Measurements from ENCODE around the gene CDC42BPB. TPM values are rescaled to one million over a fixed set of nuclear protein-coding genes. Genes with fewer than 3 reads are reported as not detected.
A peak's percentile ranks its signal among the peaks of the same experiment; 100 is the strongest.

CDC42BPB gene
- total RNA-seq, 1 experiment from 2014 or later = 96.9 TPM

DNA sequence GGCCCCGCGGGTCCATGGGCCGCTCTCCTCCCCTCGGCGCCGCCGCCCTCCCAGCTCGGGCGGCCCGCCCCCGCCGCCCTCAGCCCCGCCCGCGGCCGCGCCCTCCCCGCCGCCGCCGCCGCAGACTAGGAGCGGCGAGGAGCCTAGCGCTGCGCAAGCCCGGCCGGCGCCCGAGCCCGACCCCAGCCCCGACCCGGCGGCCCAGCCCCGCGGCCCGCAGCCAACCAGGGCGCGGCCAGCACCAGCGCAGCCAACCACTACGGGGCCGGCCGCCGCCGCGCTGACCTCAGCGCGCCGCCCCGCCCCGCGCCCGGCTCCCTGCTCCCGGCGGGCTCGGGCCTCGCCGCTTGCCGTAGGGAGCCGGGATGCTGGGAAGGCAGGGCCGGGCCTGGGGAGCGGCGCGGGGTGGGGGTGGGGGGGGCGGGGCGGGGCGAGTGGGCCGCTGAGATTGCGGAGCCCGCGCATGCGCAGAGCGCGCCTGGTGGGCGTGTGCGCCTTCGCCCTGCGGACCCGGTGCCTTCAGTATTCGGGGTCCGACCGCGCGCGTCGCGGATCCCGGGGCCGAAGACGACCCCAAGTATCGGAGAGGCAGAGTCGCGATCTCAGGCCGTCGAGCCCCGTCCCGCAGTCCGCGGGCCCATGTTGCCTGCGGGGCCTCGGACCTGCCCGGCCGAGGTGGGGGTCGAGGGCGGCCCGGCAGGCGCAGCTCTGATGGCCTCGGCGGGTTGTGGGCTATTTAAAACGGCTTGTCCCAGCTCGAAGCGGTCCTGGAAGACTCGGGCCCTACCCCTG, at the start of gene CDC42BPB (continued):
- TF ChIP-seq, protein P1, sequence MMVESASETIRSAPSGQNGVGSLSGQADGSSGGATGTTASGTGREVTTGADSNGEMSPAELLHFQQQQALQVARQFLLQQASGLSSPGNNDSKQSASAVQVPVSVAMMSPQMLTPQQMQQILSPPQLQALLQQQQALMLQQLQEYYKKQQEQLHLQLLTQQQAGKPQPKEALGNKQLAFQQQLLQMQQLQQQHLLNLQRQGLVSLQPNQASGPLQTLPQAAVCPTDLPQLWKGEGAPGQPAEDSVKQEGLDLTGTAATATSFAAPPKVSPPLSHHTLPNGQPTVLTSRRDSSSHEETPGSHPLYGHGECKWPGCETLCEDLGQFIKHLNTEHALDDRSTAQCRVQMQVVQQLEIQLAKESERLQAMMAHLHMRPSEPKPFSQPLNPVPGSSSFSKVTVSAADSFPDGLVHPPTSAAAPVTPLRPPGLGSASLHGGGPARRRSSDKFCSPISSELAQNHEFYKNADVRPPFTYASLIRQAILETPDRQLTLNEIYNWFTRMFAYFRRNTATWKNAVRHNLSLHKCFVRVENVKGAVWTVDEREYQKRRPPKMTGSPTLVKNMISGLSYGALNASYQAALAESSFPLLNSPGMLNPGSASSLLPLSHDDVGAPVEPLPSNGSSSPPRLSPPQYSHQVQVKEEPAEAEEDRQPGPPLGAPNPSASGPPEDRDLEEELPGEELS (CRISPR knock-in tag; IDR thresholded peaks at IDR 0.05) = 0 out of 2 replicates have a peak, but pooled peaks have one; percentile 13
- 0 out of 2 replicates have a peak, but pooled peaks have one; percentile 31 for TF ChIP-seq ETV6 (CRISPR knock-in tag; IDR thresholded peaks at IDR 0.05)
- no peak; the same call in 1 of the 2 replicates for TF ChIP-seq MYBL2 (CRISPR knock-in tag; IDR thresholded peaks at IDR 0.05)
- TF ChIP-seq, protein P2, sequence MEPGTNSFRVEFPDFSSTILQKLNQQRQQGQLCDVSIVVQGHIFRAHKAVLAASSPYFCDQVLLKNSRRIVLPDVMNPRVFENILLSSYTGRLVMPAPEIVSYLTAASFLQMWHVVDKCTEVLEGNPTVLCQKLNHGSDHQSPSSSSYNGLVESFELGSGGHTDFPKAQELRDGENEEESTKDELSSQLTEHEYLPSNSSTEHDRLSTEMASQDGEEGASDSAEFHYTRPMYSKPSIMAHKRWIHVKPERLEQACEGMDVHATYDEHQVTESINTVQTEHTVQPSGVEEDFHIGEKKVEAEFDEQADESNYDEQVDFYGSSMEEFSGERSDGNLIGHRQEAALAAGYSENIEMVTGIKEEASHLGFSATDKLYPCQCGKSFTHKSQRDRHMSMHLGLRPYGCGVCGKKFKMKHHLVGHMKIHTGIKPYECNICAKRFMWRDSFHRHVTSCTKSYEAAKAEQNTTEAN (CRISPR knock-in tag; IDR thresholded peaks at IDR 0.05) = no peak
- TF ChIP-seq, protein P3, sequence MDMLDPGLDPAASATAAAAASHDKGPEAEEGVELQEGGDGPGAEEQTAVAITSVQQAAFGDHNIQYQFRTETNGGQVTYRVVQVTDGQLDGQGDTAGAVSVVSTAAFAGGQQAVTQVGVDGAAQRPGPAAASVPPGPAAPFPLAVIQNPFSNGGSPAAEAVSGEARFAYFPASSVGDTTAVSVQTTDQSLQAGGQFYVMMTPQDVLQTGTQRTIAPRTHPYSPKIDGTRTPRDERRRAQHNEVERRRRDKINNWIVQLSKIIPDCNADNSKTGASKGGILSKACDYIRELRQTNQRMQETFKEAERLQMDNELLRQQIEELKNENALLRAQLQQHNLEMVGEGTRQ (CRISPR knock-in tag; IDR thresholded peaks at IDR 0.05) = no peak
- TF ChIP-seq, protein P4, sequence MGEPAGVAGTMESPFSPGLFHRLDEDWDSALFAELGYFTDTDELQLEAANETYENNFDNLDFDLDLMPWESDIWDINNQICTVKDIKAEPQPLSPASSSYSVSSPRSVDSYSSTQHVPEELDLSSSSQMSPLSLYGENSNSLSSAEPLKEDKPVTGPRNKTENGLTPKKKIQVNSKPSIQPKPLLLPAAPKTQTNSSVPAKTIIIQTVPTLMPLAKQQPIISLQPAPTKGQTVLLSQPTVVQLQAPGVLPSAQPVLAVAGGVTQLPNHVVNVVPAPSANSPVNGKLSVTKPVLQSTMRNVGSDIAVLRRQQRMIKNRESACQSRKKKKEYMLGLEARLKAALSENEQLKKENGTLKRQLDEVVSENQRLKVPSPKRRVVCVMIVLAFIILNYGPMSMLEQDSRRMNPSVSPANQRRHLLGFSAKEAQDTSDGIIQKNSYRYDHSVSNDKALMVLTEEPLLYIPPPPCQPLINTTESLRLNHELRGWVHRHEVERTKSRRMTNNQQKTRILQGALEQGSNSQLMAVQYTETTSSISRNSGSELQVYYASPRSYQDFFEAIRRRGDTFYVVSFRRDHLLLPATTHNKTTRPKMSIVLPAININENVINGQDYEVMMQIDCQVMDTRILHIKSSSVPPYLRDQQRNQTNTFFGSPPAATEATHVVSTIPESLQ (CRISPR knock-in tag; IDR thresholded peaks at IDR 0.05) = no peak
- TF ChIP-seq, protein P5, sequence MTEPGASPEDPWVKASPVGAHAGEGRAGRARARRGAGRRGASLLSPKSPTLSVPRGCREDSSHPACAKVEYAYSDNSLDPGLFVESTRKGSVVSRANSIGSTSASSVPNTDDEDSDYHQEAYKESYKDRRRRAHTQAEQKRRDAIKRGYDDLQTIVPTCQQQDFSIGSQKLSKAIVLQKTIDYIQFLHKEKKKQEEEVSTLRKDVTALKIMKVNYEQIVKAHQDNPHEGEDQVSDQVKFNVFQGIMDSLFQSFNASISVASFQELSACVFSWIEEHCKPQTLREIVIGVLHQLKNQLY (CRISPR knock-in tag; IDR thresholded peaks at IDR 0.05) = peak; percentile 78; the same call in 1 of the 2 replicates
- 0 out of 2 replicates have a peak, but pooled peaks have one; percentile 18 for TF ChIP-seq FOXP1 (CRISPR knock-in tag; IDR thresholded peaks at IDR 0.05; ENCODE audit: borderline replicate concordance)
- TF ChIP-seq ATF1 (CRISPR knock-in tag; IDR thresholded peaks at IDR 0.05) = no peak
- no peak for TF ChIP-seq SMAD3 (CRISPR knock-in tag; IDR thresholded peaks at IDR 0.05; ENCODE audit: borderline replicate concordance)
- TF ChIP-seq ELF4 (CRISPR knock-in tag; IDR thresholded peaks at IDR 0.05; ENCODE audit: low read depth) = 0 out of 2 replicates have a peak, but pooled peaks have one; percentile 24
- no peak for TF ChIP-seq ZBTB21 (CRISPR knock-in tag; IDR thresholded peaks at IDR 0.05; ENCODE audit: borderline replicate concordance)
- TF ChIP-seq GABPB1 (CRISPR knock-in tag; IDR thresholded peaks at IDR 0.05) = no peak
- TF ChIP-seq, protein P6, sequence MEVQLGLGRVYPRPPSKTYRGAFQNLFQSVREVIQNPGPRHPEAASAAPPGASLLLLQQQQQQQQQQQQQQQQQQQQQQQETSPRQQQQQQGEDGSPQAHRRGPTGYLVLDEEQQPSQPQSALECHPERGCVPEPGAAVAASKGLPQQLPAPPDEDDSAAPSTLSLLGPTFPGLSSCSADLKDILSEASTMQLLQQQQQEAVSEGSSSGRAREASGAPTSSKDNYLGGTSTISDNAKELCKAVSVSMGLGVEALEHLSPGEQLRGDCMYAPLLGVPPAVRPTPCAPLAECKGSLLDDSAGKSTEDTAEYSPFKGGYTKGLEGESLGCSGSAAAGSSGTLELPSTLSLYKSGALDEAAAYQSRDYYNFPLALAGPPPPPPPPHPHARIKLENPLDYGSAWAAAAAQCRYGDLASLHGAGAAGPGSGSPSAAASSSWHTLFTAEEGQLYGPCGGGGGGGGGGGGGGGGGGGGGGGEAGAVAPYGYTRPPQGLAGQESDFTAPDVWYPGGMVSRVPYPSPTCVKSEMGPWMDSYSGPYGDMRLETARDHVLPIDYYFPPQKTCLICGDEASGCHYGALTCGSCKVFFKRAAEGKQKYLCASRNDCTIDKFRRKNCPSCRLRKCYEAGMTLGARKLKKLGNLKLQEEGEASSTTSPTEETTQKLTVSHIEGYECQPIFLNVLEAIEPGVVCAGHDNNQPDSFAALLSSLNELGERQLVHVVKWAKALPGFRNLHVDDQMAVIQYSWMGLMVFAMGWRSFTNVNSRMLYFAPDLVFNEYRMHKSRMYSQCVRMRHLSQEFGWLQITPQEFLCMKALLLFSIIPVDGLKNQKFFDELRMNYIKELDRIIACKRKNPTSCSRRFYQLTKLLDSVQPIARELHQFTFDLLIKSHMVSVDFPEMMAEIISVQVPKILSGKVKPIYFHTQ (CRISPR knock-in tag; IDR thresholded peaks at IDR 0.05) = no peak
- TF ChIP-seq, protein P7, sequence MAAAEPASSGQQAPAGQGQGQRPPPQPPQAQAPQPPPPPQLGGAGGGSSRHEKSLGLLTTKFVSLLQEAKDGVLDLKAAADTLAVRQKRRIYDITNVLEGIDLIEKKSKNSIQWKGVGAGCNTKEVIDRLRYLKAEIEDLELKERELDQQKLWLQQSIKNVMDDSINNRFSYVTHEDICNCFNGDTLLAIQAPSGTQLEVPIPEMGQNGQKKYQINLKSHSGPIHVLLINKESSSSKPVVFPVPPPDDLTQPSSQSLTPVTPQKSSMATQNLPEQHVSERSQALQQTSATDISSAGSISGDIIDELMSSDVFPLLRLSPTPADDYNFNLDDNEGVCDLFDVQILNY (CRISPR knock-in tag; IDR thresholded peaks at IDR 0.05) = peak; percentile 47; the same call in 1 of the 2 replicates

Measured in WTC11 (cell line).